GM18498 (cell line): ENCODE results near the gene KDM6B.
"Not testable (repeated sequence)": the region's sequence is repeated elsewhere in the genome, so short reads cannot be mapped to it uniquely, and the experiment has no call there.

ENCODE experiments used
- ATAC-seq: cut with Tn5 transposase; IDR thresholded peaks from one replicate; pipeline ENCODE4 v1.9.1; 2021; ENCODE audit warnings: mild to moderate bottlenecking, moderate library complexity; ENCODE audit not compliant: unreplicated experiment

KDM6B gene, protein sequence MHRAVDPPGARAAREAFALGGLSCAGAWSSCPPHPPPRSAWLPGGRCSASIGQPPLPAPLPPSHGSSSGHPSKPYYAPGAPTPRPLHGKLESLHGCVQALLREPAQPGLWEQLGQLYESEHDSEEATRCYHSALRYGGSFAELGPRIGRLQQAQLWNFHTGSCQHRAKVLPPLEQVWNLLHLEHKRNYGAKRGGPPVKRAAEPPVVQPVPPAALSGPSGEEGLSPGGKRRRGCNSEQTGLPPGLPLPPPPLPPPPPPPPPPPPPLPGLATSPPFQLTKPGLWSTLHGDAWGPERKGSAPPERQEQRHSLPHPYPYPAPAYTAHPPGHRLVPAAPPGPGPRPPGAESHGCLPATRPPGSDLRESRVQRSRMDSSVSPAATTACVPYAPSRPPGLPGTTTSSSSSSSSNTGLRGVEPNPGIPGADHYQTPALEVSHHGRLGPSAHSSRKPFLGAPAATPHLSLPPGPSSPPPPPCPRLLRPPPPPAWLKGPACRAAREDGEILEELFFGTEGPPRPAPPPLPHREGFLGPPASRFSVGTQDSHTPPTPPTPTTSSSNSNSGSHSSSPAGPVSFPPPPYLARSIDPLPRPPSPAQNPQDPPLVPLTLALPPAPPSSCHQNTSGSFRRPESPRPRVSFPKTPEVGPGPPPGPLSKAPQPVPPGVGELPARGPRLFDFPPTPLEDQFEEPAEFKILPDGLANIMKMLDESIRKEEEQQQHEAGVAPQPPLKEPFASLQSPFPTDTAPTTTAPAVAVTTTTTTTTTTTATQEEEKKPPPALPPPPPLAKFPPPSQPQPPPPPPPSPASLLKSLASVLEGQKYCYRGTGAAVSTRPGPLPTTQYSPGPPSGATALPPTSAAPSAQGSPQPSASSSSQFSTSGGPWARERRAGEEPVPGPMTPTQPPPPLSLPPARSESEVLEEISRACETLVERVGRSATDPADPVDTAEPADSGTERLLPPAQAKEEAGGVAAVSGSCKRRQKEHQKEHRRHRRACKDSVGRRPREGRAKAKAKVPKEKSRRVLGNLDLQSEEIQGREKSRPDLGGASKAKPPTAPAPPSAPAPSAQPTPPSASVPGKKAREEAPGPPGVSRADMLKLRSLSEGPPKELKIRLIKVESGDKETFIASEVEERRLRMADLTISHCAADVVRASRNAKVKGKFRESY (N-terminal part only)

DNA sequence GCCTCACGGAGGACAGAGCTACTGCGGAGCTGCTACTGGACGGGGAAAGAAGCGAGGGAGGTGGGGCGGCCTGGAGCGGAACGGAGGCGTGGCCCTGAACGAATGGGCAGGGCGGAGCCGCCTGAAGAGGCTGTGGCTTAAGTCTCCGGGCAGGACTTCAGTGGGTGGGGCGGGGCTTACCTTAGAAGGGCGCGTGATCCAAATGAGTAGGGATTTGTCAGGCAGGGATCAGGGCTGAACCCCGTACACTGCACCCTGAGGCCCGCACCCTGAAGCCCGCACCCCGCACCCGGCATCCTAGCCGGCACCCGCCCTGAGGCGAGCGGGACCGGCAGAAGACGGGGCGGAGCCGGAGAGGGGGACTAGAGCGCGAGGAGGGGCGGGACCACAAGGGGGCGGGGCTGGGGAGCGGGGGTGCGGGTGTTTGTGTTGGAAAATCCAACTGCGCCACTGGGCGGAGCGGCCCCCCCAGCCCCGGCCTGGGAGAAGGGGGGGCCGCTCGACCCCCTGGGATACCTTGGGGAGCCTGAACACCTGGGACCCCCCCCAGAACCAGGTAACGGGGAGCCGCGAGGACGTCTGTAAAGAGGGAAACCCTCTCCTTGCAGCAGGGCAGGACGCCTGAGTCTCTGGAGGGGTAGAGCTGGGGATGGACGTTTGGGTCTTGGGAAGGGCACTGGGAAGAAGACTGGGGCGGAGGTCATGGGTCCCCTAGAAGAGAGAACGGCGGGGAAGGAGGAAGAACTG is at the start of gene KDM6B:
TSS of gene KDM6B (plus strand) at position 423 of the 747 bp plus-strand sequence. CDS start 11,338 bp downstream, outside the sequence.
- peak; percentile 55 for ATAC-seq

DNA sequence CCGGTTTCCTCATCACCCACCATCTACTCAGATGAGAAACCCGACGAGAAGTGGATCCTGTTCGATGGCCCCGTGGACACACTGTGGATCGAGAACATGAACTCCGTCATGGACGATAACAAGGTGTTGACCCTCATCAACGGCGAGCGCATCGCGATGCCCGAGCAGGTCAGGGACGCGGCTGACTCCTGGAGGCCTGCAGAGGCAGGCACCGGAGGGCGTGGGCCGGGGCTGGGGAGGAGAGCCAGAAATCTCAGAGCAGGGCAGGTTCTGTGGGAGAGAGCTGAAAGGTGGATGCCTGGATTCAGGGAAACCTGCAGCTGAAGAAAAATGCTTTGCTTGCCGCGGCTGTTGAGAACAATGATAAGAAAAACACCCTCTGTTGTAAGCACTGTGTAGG is 47.2 kb upstream of the KDM6B start:
- ATAC-seq, result no peak

DNA sequence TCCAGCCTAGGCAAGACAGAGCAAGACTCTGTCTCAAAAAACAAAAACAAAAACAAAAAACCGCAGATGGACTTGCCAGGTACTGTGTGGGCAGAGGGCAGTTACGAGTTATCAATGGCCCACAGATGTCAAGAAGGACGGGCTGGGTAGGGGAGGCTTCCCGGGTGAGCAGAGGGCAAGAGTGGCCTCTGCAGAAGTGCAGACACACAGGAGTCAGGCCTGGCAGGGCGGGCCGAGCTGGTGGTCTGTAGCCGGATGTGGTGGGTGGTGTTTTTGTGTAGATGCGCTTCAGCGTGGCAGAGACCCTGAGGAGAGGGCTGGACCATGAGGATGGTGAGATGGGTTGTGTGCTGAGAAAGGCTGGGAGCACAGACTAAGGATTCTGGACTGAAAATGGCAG is 44.9 kb upstream of the KDM6B start:
- ATAC-seq, result no peak

DNA sequence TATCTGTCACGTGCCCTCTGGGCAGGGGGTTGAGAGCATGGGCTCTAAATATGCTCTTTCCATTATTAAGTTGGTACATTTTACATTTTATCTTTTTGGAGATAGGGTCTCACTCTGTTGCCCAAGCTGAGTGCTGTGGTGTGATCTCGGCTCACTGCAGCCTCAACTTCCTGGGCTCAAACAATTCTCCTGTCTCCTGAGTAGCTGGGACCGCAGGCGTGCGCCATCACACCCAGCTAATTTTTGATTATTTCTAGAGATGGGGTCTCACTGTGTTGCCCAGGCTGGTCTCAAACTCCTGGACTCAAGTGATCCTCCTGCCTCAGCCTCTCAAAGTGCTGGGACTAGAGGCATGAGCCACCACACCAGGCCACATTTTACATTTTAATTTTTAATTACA is 43.9 kb upstream of the KDM6B start:
- ATAC-seq, result no peak

DNA sequence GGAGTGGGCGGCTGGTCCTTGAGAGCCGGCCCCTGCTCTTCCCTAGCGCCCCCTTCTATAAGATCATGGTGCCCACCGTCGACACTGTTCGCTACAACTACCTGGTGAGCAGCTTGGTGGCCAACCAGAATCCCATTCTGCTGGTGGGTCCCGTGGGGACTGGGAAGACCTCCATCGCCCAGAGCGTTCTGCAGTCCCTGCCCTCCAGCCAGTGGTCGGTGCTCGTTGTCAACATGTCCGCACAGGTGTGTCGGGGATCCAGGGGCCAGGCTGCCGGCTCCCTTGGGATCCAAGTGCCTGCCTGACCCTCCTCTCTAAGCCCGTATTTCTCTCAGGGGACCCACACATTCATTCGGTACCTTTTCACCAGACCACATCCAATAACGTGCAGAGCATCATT is 41.4 kb upstream of the KDM6B start:
- no peak for ATAC-seq

DNA sequence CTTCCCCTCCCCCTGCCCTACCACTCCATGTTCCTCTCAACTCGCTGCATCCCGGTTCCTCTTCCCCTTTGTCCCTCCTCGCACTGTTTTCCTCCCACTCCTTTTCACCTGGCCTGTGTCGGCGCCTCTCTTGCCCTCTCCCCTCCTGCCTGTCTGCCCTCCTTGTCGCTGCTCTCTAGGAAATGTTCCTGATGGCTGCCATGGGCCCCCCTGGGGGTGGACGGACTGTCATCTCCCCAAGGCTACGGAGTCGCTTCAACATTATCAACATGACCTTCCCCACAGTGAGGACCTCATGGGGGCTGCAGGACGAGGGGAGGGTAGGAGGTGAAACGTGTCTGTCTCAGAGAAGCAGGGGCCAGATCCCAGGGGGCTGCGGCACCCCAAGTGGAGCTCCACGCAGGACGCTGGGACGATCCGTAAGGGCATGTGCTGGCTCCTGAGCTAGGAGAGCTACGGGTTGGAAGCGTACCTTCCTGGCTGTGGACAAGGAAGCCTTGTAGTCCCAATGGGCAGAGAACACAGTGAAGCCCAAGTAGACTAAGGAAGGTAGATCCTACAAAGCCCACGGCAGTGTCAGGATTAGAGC is 39.8 kb upstream of the KDM6B start:
- no peak for ATAC-seq

DNA sequence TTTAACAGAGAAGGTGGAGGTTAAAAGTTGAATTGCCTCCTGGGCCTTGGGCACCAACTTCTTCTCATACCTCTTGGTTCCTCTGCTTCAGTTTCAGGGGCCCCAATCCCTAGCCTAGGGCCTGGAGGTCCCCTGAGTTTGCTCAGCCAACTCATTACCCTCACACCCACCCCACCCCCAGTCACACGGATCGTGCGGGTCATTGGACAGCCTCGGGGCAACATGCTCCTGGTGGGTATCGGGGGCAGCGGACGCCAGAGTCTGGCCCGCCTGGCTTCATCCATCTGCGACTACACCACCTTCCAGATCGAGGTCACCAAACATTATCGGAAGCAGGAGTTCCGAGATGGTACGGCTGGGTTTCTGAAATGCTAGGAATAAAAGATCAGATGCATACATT is 36.0 kb upstream of the KDM6B start:
- no peak for ATAC-seq

DNA sequence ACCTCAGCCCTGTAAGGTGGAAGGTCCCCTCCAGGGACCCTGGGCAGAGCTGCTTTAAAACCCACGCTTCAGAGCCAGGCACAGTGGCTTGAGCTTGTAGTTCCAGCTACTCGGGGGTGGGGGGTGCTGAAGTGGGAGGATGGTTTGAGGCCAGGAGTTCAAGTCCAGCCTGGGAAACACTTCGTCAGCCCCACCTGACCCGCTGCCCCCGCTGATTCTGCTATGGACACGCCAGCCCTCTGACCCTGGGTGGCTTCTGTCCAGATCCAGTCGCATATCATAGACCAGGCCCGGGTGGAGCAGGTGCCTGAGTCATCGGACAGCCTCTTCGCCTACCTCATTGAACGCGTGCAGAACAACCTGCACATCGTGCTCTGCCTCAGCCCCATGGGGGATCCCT is 35.2 kb upstream of the KDM6B start:
- no peak for ATAC-seq

DNA sequence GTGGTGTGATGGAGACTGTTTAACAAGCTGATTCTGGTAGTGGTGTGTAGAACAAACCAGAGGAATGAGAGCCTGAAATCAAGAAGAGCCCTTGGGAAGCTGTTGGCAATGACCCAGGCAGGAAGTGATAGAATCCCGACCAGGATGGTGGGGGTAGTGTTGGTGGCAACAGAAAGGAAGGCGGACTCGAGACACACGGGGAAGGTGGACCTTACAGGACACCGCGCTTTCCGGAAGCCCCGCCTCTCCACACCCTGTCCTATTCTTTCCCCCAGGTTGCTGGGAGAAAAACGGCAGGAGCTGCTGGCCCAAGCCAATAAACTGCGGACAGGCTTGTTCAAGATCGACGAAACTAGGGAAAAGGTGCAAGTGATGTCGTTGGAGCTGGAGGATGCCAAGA is 30.0 kb upstream of the KDM6B start:
- ATAC-seq, result no peak

DNA sequence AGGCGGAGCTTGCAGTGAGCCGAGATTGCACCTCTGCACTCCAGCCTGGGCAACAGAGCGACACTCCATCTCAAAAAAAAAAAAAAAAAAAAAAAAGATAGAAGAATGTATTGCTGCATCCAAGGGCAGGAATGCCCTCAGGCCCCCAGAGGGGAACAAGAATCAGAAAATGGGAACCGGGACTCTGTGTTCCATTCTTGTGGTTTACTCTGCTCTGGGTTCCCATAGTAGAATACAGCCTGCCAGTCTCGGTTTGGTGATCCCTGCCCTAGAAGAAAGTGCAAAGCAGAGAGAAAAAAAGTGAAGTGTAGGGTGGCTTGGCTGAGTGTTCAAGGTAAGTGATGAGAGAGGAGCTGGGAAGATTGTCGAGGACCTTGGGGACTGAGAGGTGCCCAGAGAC is 27.4 kb upstream of the KDM6B start:
- no peak for ATAC-seq

DNA sequence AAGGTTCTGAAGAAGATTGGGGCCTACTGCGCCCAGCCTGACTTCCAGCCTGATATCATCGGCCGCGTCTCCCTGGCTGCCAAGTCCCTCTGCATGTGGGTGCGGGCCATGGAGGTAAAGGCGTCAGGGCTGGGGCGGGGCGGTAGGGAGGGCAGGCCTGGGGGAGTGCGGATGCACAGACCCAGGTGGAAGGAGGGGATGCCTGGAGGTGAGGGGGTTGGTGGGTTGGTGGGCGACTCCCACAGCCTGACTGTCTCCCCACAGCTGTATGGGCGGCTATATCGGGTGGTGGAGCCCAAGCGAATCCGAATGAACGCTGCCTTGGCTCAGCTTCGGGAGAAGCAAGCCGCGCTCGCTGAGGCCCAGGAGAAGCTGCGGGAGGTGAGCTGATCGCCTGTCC is 26.8 kb upstream of the KDM6B start:
- no peak for ATAC-seq

DNA sequence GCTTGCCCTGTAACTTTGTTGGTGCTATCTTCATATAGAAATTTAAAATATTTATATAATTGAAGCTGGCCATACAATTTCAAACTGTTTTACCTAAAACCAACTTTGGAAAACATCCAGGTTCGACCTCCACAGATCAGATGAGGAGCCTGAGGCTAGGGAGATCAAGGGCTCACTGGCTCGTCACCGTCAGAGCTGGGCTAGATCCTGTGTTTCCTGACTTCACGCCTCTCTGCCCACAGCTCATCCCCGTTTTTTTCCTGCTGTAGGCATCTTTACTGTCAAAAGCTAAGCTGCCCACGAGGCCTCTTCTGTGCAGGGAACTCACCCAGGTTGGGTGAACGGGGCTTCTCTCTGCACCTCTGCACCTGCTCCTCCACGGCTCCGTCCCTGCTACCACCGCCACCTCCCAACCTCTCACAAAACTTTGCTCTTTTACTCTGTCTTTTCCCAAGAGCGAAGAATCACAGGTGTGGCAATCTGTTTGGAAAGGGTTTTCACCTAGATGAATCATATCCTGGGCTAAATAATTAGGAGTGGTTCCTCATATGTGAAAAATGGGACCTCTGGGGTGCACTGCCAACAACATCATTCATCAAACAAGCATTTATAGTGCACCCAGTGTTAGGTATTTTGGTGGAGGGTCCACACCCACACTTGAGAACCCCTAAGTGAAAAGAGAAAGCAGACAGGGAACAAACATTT is 24.8 kb upstream of the KDM6B start:
- no peak for ATAC-seq

DNA sequence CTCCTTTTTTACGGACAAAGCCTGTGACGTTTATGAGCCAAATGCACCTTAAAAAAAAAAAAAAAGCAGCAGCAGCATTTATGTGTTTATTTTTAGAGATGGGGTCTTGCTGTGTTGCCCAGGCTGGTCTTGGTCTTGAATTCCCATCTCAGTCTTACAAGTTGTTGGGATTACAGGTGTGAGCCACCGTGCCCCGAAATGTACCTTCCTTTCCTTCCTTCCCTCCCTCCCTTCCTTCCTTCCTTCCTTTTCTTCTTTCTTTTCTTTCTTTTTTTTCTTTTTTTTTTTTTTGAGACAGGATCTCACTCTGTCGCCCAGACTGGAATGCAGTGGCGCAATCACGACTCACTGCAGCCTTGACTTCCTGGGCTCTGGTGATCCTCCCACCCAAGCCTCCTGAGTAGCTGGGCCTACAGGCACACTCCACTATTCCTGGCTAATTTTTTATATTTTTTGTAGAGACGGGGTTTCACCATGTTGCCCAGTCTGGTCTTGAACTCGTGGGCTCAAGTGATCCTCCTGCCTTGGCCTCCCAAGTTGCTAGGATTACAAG is 24.1 kb upstream of the KDM6B start:
- not testable (repeated sequence) for ATAC-seq

DNA sequence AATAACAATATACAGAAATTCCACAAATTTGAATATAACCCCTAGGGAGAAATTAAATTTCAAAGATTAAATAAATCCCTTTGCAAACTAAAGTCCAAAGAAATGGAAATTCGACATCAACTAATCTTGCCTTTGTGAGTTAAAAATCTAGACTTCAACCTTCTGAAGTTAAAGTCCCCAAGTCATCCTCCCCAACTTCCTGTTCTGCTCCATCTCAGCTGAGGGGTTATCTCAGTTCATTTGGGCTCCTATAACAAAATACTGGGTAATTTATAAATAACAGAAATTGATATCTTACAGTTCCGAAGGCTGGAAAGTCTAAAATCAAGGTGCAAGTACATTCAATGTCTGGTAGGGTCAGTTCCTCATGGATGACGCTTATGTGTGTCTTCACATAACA is 22.8 kb upstream of the KDM6B start:
- ATAC-seq, result no peak

DNA sequence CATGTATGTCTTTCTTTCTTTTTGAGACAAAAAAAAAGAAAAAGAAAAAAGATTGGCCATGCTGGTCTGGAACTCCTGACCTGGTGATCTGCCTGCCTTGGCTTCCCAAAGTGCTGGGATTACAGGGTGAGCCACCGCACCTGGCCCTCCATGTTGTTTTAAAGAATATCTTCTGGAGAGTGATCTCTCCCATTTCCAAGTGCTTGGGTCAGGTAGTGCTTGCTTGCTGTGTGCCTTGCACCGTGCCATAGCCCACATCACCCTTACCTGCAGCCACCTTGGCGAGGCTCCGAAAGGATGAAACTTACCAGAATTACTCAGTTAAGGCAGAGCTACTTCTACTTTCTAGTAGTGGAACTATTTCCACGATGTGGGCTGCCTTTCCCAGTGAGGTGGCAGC is 19.0 kb upstream of the KDM6B start:
- no peak for ATAC-seq

DNA sequence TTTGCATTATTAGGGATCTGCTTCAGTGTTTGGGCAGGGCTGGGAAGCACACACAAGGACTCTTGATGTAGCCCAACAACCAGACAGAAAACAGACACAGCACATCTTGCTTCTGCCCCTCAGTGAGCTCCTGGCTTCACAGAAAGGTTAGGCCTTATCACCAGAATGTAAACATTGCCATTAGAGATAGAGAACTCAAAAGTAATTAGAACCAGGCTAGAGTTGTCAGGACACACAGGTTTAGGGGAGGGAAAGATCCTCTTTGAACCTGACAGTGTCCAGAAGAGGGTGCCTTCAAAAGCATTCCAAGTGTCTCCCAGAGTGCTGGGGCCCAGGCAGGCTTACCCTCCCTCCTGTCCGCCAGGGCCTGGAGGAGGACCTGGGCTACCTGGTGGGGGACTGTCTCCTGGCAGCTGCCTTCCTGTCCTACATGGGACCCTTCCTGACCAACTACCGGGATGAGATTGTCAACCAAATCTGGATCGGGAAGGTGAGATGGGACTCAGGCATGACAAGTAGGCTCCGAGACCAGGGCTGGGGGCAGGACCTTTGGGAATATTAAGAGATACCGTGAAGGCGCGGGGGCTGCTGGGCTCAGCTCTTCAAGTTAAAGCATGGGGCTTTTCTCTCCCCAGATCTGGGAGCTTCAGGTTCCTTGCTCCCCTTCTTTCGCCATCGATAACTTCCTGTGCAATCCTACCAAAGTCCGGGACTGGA is 16.9 kb upstream of the KDM6B start:
- ATAC-seq, result no peak

DNA sequence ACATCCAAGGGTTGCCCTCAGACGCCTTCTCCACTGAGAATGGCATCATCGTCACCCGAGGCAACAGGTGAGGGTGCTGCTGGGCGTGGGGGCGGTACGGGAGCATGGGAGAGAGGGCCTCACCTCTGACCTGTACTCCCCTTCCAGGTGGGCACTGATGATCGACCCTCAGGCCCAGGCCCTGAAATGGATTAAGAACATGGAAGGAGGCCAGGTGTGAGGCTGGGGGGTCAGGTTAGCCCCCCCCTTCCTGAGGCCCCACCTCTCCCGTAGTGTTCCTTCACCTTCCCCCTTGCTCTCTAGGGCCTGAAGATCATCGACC is 16.4 kb upstream of the KDM6B start:
- ATAC-seq, result no peak

DNA sequence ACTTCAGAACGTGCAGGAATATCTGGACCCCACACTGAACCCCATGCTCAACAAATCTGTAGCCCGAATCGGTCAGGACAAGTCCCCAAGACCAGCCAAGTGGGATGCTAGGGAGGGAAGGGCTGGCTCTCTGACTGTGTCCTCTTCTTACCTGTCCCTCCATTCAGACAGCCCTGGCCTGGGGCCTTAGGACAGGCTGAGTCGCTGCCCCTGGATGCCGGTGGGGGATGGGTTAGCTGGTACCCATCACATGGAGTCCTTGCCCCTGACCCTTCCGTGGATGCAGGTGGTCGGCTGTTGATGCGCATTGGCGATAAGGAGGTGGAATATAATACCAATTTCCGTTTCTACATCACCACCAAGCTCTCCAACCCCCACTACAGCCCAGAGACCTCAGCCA is 16.0 kb upstream of the KDM6B start:
- no peak for ATAC-seq
